Measurements from ENCODE around the gene CA6. TPM values are rescaled to one million over a fixed set of nuclear protein-coding genes. Genes with fewer than 3 reads are reported as not detected.
"Not testable (repeated sequence)": the region's sequence is repeated elsewhere in the genome, so short reads cannot be mapped to it uniquely, and the experiment has no call there.

The CA6 gene
- total RNA-seq, 4 donors from 2014 or later = not detected

DNA sequence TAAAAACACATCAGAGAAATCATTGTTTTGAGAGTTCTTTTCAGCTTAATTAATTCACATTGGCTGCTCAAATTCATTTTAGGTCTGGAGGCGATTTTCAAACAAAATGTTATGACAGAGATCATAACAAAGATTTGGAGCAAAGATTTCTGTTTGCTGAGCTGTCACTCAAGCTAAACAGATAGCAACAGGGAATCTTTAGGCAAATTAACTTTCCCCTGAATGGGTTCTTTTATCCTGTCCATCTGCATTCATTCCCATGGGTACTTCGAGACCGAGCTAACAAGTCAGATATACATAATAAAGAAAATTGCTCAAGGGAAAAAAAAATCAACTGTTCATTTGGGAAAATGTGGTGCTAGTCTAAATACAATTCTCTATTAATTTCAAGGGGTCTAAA lies 30.2 kb upstream of the CA6 start:
- peaks cover 0 to 17% (median 0%) of the 10 kb centered on the region in 4 donors for H3K4me1 ChIP-seq
- 28 to 36% methylated on average over 3 of the region's 3 CpGs for WGBS, 2 donors
- no peak overlapping the region for H3K4me3 ChIP-seq
- H3K9me3 ChIP-seq = no peaks in the 10 kb centered on the region
- H3K27ac ChIP-seq = no peak overlapping the region
- no peaks in the 10 kb centered on the region for H3K27me3 ChIP-seq
- H3K36me3 ChIP-seq = no peaks in the 10 kb centered on the region
- no peak for DNase-seq (ENCODE audit: low spot score in 2 of 2)
- TF ChIP-seq, protein P1, sequence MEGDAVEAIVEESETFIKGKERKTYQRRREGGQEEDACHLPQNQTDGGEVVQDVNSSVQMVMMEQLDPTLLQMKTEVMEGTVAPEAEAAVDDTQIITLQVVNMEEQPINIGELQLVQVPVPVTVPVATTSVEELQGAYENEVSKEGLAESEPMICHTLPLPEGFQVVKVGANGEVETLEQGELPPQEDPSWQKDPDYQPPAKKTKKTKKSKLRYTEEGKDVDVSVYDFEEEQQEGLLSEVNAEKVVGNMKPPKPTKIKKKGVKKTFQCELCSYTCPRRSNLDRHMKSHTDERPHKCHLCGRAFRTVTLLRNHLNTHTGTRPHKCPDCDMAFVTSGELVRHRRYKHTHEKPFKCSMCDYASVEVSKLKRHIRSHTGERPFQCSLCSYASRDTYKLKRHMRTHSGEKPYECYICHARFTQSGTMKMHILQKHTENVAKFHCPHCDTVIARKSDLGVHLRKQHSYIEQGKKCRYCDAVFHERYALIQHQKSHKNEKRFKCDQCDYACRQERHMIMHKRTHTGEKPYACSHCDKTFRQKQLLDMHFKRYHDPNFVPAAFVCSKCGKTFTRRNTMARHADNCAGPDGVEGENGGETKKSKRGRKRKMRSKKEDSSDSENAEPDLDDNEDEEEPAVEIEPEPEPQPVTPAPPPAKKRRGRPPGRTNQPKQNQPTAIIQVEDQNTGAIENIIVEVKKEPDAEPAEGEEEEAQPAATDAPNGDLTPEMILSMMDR (IDR thresholded peaks at IDR 0.05) = no peak

DNA sequence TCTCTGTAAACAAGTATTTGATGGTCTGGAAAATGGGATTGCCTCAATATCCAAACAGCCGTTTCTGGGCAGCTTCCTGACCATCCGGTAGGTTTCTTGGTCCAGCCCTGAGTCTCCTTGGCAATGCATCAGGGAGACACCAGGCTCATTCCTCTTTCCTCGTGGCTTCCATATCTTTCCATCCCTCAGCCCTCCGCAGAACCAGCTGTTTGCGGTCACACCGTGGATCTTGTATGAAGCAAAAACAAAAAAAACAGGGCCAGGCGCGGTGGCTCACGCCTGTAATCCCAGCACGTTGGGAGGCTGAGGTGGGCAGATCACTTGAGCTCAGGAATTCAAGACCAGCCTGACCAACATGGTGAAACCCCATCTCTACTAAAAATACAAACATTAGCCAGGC lies 28.1 kb upstream of the CA6 start:
- peaks cover 0 to 14% (median 0%) of the 10 kb centered on the region in 4 donors for H3K4me1 ChIP-seq
- H3K9me3 ChIP-seq; DNase-seq (ENCODE audit: low spot score in 2 of 2); H3K4me3 ChIP-seq; H3K36me3 ChIP-seq; H3K27me3 ChIP-seq: not testable (repeated sequence)
- WGBS, 2 donors = 72 to 80% methylated on average over 10 of the region's 10 CpGs
- H3K27ac ChIP-seq = peak overlapping the region in 1 of 4 donors; percentile 52

DNA sequence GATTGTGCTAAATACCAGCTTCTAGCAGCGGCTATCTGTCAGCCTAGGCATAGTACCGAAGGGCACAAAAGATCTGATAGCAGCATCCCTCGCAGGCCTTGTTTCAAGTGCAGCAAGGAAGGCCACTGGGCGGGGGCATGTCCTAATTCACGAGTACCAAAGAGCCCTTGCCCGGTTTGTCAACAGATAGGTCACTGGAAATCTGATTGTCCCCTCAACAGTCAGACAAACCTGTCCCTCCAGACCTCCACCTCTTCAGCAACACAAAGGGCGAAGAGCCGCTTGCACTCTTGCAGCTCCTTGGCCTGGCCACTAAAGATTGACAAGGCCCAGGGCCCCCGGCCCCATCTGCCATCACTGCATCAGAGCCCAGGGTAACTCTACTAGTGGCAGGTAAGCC lies 22.7 kb upstream of the CA6 start:
- Histone ChIP-seq H3K4me3 (no peak overlapping the region), H3K9me3 (no peaks in the 10 kb centered on the region), H3K4me1 (peaks cover 0 to 10% (median 0%) of the 10 kb centered on the region in 4 donors), H3K27me3 (no peaks in the 10 kb centered on the region), H3K27ac (no peak overlapping the region), H3K36me3 (no peaks in the 10 kb centered on the region)
- no peak for DNase-seq (ENCODE audit: low spot score in 2 of 2)
- WGBS, 2 donors = 90 to 98% methylated on average over 9 of the region's 9 CpGs
- TF ChIP-seq EP300 (IDR thresholded peaks at IDR 0.05) = no peak
- TF ChIP-seq, protein P1 (IDR thresholded peaks at IDR 0.05) = no peak
- TF ChIP-seq POLR2A (IDR thresholded peaks at IDR 0.05) = no peak

DNA sequence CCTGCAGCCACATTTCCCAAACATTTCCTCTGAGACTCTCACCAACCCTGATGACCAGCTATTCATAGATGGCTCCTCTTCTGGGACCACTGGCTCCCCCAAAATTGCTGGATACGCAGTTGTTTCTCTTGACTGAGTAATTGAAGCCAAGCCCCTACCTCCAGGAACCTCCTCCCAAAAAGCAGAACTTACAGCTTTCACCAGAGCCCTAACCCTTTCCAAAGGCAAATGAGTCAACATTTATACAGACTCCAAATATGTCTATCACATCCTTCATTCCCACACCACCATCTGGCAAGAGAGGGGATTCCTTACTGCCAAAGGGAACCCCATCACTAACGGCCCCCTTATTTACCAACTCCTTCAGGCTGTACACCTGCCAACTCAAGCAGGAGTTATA lies 20.3 kb upstream of the CA6 start:
- Histone ChIP-seq H3K9me3 (no peaks in the 10 kb centered on the region), H3K4me1 (no peaks in the 10 kb centered on the region), H3K27me3 (no peaks in the 10 kb centered on the region), H3K4me3 (no peak overlapping the region), H3K27ac (no peak overlapping the region), H3K36me3 (no peaks in the 10 kb centered on the region)
- 48 to 59% methylated on average over 2 of the region's 2 CpGs for WGBS, 2 donors
- no peak for DNase-seq (ENCODE audit: low spot score in 2 of 2)
- TF ChIP-seq, protein P1 (IDR thresholded peaks at IDR 0.05) = no peak
- TF ChIP-seq POLR2A (IDR thresholded peaks at IDR 0.05) (no peak), EP300 (IDR thresholded peaks at IDR 0.05) (no peak)

DNA sequence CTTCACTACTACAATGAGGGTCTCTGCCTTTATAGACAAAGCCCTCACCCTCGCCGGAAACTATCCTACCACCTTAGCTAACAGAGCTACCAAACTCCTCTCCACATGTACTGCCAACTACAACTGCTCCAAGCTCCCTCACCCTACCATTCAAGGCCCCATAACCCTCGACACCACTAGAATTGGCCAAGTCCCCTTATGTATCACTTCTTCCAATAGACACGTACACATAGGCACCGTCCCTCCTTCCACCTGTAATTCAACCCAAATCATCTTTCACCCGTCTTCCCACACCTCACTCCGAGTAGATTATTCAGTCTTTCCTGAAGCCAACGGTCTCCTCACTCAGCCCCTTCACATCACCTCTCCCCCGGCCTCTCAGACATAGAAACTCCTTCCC lies 19.7 kb upstream of the CA6 start:
- Histone ChIP-seq H3K27me3 (no peaks in the 10 kb centered on the region), H3K27ac (no peak overlapping the region), H3K4me1 (no peaks in the 10 kb centered on the region), H3K4me3 (no peak overlapping the region), H3K9me3 (no peaks in the 10 kb centered on the region), H3K36me3 (no peaks in the 10 kb centered on the region)
- WGBS, 2 donors = 93 to 95% methylated on average over 9 of the region's 9 CpGs
- TF ChIP-seq EP300 (IDR thresholded peaks at IDR 0.05) (no peak), POLR2A (IDR thresholded peaks at IDR 0.05) (no peak)
- TF ChIP-seq, protein P1 (IDR thresholded peaks at IDR 0.05) = no peak
- no peak for DNase-seq (ENCODE audit: low spot score in 2 of 2)

Data from tibial nerve (tissue), 4 donors.